GM23338 (cell line): Measurements from ENCODE around the gene TAF1A. TPM values are rescaled to one million over a fixed set of nuclear protein-coding genes. Genes with fewer than 3 reads are reported as not detected.

ENCODE experiments used
- ATAC-seq: fragments of 200-7000 bp; cut with Tn5 transposase; 3 replicates; pipeline ENCODE4 v1.9.1; 2020
- DNase-seq: peaks from one replicate; pipeline ENCODE4 v3.0.0-alpha.2; 2015; ENCODE audit warnings: low spot score
- H2AFZ ChIP-seq: fragments of 200-600 bp; sonication (generic); 2 replicates; pipeline ENCODE4 v1.8.0; 2016; ENCODE audit warnings: antibody characterized with exemption, mild to moderate bottlenecking, moderate library complexity
- H3F3A ChIP-seq: fragments of 200-600 bp; sonication (generic); replicated peaks from 2 replicates; pipeline ENCODE4 v1.8.0; 2017; ENCODE audit warnings: antibody characterized with exemption, mixed run types, low read depth
- H3K27ac ChIP-seq: fragments of 200-600 bp; sonication (generic); 2 replicates; pipeline ENCODE4 v1.6.1; 2016; ENCODE audit warnings: low read depth
- H3K27me3 ChIP-seq: fragments of 200-600 bp; sonication (generic); 2 replicates; pipeline ENCODE4 v1.8.0; 2016; ENCODE audit warnings: mild to moderate bottlenecking, mixed run types, moderate library complexity; ENCODE audit not compliant: insufficient read depth
- H3K36me3 ChIP-seq: fragments of 200-600 bp; sonication (generic); 2 replicates; pipeline ENCODE4 v1.8.0; 2016; ENCODE audit warnings: mild to moderate bottlenecking; ENCODE audit not compliant: insufficient read depth
- H3K4me1 ChIP-seq: fragments of 200-600 bp; sonication (generic); 2 replicates; pipeline ENCODE4 v1.8.0; 2016; ENCODE audit warnings: mild to moderate bottlenecking, moderate library complexity; ENCODE audit not compliant: insufficient read depth
- H3K4me2 ChIP-seq: fragments of 200-600 bp; sonication (generic); 2 replicates; pipeline ENCODE4 v1.7.1; 2017; ENCODE audit warnings: mixed run types
- H3K4me3 ChIP-seq: fragments of 200-600 bp; sonication (generic); 2 replicates; pipeline ENCODE4 v1.6.1; 2016; ENCODE audit warnings: mixed run types
- H3K79me2 ChIP-seq: fragments of 200-600 bp; sonication (generic); replicated peaks from 2 replicates; pipeline ENCODE4 v1.8.0; 2017; ENCODE audit warnings: mild to moderate bottlenecking; ENCODE audit not compliant: insufficient read depth
- H3K9me2 ChIP-seq: fragments of 200-600 bp; sonication (generic); 2 replicates; pipeline ENCODE4 v1.8.0; 2017; ENCODE audit not compliant: insufficient read depth
- H4K20me1 ChIP-seq: fragments of 200-600 bp; sonication (generic); replicated peaks from 2 replicates; pipeline ENCODE4 v1.8.0; 2017; ENCODE audit warnings: mild to moderate bottlenecking; ENCODE audit not compliant: insufficient read depth
- H3K27ac Mint-ChIP-seq: 2 replicates; pipeline ENCODE4 v1.8.0; 2020; ENCODE audit warnings: inconsistent platforms, mild to moderate bottlenecking, moderate library complexity, mixed read lengths
- H3K27me3 Mint-ChIP-seq: 3 replicates; pipeline ENCODE4 v1.8.0; 2022; ENCODE audit warnings: low read depth, mild to moderate bottlenecking, moderate library complexity, mixed read lengths, inconsistent platforms; ENCODE audit not compliant: insufficient read depth, poor library complexity
- H3K36me3 Mint-ChIP-seq: 3 replicates; pipeline ENCODE4 v1.8.0; 2021; ENCODE audit warnings: low read depth, mild to moderate bottlenecking, inconsistent platforms, moderate library complexity, mixed read lengths
- H3K4me1 Mint-ChIP-seq: 3 replicates; pipeline ENCODE4 v1.8.0; 2020; ENCODE audit warnings: mild to moderate bottlenecking, inconsistent platforms, mixed read lengths
- H3K4me3 Mint-ChIP-seq: 3 replicates; pipeline ENCODE4 v1.8.0; 2021; ENCODE audit warnings: moderate library complexity, mild to moderate bottlenecking, inconsistent platforms, mixed read lengths
- H3K9me3 Mint-ChIP-seq: 3 replicates; pipeline ENCODE4 v1.8.0; 2020; ENCODE audit warnings: moderate library complexity, mild to moderate bottlenecking, inconsistent platforms, mixed read lengths
- CREB1 ChIP-seq: fragments of 250-450 bp; sonication (Bioruptor Pico); IDR thresholded peaks from 2 replicates; pipeline ENCODE4 v1.5.0; 2020; ENCODE audit warnings: low read depth, mild to moderate bottlenecking, moderate library complexity
- CTCF ChIP-seq, 2 experiments: fragments of 200-600 bp in 1 of 2; sonication (generic) in 1 of 2; conservative IDR thresholded peaks; 2 replicates each; pipeline versions ENCODE4 v1.5.1 to v1.6.1; 2016 to 2017; ENCODE audit warnings: antibody characterized with exemption in 2 of 2, low read depth in 2 of 2, mild to moderate bottlenecking in 2 of 2, moderate library complexity in 1 of 2
- JUNB ChIP-seq: IDR thresholded peaks from one replicate; pipeline ENCODE4 v1.6.1; 2016; ENCODE audit warnings: antibody characterized with exemption; ENCODE audit not compliant: unreplicated experiment
- NANOG ChIP-seq: IDR thresholded peaks from 2 replicates; pipeline ENCODE4 v1.6.1; 2016; ENCODE audit warnings: antibody characterized with exemption, borderline replicate concordance
- POLR2AphosphoS5 ChIP-seq: IDR thresholded peaks from 2 replicates; pipeline ENCODE4 v1.6.1; 2016; ENCODE audit warnings: antibody characterized with exemption, low read depth
- ZNF331 ChIP-seq: fragments of 250-450 bp; sonication (Bioruptor Pico); IDR thresholded peaks from 2 replicates; pipeline ENCODE4 v1.5.0; 2020; ENCODE audit warnings: low read depth, mild to moderate bottlenecking, moderate library complexity
- ZNF462 ChIP-seq: fragments of 250-450 bp; sonication (Bioruptor Pico); IDR thresholded peaks from 2 replicates; pipeline ENCODE4 v1.5.0; 2020; ENCODE audit warnings: mild to moderate bottlenecking, moderate library complexity
- polyA plus RNA-seq: library from polyadenylated mRNA; unstranded; fragments of >200 nt; fragmentation: Nextera tagmentation; extraction: Ambion mirVana; gene quantifications from 2 replicates; pipeline ENCODE4 v1.2.1, GENCODE V29; 2016
- total RNA-seq: library from RNA; depleted of rRNA; stranded (reverse); fragments of >200 nt; shearing (Covaris generic); gene quantifications from 2 replicates; pipeline ENCODE4 v1.2.3, GENCODE V29; 2014

TAF1A gene
- total and polyA plus RNA-seq, 2 experiments from 2014 or later, result 5.5 to 13.3 TPM

GRCh38 chr1:222618001-222618879 lies 28.5 kb upstream of the TAF1A start, which contains the start of gene MIA3:
TSS of gene MIA3 (plus strand) at chr1:222618097. CDS start at chr1:222618111, 14 bp downstream.
- ATAC-seq (peak; percentile 62), DNase-seq (peak; percentile 79)
- Mint-ChIP-seq H3K9me3 (no peaks in the 10 kb centered on the region), H3K27me3 (peaks cover 8% of the 10 kb centered on the region), H3K4me3 (peak within 1 kb of the TSS; percentile 90), H3K36me3 (peaks cover 13% of the 10 kb centered on the region), H3K27ac (peak within 1 kb of the TSS; percentile 85), H3K4me1 (peaks cover 11% of the 10 kb centered on the region)
- TF ChIP-seq ZNF331 (no peak), ZNF462 (CRISPR knock-in tag) (no peak), POLR2AphosphoS5 (peak; percentile 80), CREB1 (peak; percentile 33), CTCF (conservative IDR thresholded peaks at IDR 0.05; ENCODE audit: low read depth in 2 of 2) (no peak), NANOG (no peak), JUNB (no peak)
- Histone ChIP-seq H3K9me2 (no peaks in the 10 kb centered on the region), H2AFZ (peak within 1 kb of the TSS; percentile 98), H3K4me3 (peak within 1 kb of the TSS; percentile 92), H3F3A (peaks cover 6% of the 10 kb centered on the region; the same call in 1 of the 2 replicates), H3K27me3 (no peaks in the 10 kb centered on the region; the same call in 1 of the 2 replicates), H3K79me2 (peaks cover 40% of the 10 kb centered on the region), H3K36me3 (no peaks in the 10 kb centered on the region; the same call in 1 of the 2 replicates), H3K4me2 (peak within 1 kb of the TSS; percentile 95), H3K4me1 (peaks cover 18% of the 10 kb centered on the region), H4K20me1 (peaks cover 10% of the 10 kb centered on the region), H3K27ac (peak within 1 kb of the TSS; percentile 86; the same call in 1 of the 2 replicates)
